CD4-positive, alpha-beta T cell treated with Interleukin-12 subunit alpha and Interleukin-12 subunit beta, for 1 hour (primary cell): ENCODE measurements around the gene ATP5MK.
"Not testable (repeated sequence)": the region's sequence is repeated elsewhere in the genome, so short reads cannot be mapped to it uniquely, and the experiment has no call there.

Source experiments
- DNase-seq: peaks from one replicate; pipeline ENCODE4 v3.0.0-alpha.2; 2020

ATP5MK gene

DNA sequence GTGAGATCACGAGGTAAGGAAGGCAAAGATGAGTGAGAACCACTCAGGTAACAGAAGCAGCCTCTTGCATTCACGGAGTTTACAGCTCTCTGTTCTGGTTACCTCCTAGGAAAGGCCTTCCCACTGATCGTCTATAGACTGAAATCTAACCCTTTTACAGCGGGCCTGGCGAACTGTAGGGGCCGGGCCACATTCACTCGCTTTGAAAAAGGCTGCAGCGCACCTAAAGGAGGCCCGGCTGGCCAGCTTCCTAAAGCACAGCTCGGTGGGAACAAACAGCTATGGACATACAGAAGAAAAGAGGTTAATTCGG, 565 bp downstream of the ATP5MK start:
- DNase-seq = no peak

DNA sequence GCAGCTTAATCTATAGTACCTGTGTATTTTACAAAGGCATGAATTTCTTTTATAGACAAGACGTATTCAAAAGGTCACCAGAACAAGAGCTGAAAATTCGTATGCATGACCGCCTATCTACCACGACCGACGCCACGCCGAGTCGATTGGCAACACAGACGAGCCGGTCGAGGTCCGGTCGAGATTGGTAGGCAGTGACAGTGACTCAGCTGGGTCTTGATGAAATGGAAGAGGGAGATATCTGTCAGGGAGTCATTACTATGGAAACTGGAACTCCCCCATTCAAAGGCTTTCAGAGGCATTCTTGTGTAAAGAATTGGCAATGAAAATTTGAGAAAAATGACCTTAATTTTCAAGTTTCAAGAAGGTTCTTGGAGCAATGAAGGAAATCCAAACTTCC, 2.1 kb downstream of the ATP5MK start:
- DNase-seq = no peak

- DNase-seq = no peak
Observed at GRCh38 chr10:103382769-103383168, 13.5 kb downstream of the ATP5MK start.

- no peak for DNase-seq
Observed at GRCh38 chr10:103374263-103374662, 22.0 kb downstream of the ATP5MK start.

GRCh38 chr10:103373544-103373943, 22.7 kb downstream of the ATP5MK start:
- no peak for DNase-seq

GRCh38 chr10:103367782-103368518, 28.3 kb downstream of the ATP5MK start, which contains the start of gene TAF5:
Gene TAF5 (plus strand): TSS chr10:103367976. CDS start chr10:103367990, 14 bp downstream.
- peak; percentile 93 for DNase-seq

DNA sequence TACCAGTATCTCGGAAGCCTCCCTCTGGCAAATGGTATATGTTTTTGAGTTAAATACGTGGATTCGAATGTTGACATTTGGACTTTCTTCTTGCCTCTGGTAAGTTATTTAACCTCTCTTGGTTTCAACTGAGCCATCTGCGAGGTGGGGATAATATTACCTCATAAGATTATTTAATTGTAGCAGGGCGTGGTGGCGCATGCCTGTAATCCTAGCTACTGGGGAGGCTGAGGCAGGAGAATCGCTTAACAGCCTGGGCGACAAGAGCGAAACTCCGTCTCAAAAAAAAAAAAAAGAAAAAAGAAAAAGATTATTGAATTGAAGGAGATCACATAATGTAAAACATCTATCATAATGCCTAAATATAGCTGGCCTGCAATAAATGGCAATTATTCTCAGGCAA, 28.9 kb downstream of the ATP5MK start:
- no peak for DNase-seq

DNA sequence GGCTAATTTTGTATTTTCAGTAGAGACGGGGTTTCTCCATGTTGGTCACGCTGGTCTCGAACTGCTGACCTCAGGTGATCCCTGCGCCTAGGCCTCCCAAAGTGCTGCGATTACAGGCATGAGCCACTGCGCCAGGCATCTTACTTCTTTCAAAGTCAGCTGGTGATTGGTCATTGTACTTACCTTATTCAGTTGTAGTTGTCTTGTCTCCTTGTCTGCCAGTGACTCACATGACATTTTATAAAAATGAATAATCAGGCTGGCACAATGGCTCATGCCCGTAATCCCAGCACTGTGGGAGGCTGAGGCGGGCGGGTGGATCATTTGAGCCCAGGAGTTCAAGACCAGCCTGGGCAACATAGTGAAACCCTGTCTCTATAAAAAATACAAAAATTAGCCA, 35.5 kb downstream of the ATP5MK start:
- DNase-seq = not testable (repeated sequence)

DNA sequence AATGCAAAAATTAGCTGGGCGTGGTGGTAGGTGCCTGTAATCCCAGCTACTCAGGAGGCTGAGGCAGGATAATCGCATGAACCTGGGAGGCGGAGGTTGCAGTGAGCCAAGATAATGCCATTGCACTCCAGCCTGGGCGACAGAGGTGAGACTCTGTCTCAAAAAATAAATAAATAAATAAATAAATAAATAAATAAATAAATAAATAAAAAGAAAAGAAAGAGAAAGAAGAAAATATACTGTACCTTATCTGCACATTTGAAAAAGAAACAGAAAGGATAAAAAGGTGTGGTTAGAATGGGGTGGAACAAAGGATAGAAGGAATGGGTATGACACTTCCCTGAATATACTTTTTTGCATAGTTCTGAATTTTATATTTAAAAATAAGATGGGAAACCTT, 36.8 kb downstream of the ATP5MK start:
- DNase-seq = not testable (repeated sequence)

DNA sequence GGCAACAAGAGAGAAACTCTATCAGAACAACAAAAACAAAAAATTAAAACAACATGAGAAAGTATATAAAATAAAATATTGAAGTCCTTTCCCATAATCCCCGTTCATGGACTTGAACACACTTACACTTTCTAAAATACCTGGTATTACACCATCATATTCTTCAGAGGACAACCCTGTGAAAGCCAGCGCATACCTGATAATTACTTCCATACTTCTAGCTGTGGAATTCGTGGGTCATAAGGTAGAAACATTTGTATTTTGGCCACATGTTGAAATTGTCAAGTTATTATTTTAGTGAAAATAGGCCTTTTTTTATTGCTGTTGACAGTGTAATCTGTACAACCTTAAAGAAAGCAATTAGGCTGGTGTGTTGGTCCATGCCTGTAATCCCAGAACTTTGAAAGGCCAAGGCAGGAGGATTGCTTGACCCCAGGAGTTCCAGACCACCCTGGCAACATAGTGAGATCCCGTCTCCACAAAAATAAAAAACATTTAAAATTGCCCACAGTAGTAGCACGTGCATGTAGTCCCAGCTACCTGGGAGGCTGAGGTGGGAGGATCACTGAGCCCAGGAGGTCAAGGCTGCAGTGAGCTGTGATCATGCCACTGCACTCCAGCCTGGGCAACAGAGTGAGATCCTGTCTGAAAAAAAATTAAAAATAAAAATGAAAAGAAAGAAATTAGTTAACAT, 40.2 kb downstream of the ATP5MK start:
- DNase-seq = no peak

DNA sequence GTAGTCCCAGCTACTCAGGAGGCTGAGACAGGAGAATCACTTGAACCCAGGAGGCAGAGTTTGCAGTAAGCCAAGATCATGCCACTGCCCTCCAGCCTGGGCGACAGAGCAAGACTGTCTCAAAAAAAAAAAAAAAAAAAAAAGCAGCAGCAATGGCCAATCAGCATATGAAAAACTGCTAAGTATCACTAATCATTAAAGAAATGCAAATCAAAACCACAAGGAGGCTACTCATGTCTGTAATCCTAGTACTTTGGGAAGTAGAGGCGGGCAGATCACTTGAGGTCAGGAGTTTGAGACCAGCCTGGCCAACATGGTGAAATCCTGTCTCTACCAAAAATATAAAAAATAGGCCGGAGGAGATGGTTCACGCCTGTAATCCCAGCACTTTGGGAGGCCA, 41.7 kb downstream of the ATP5MK start:
- DNase-seq = not testable (repeated sequence)

GRCh38 chr10:103353281-103353680, 43.0 kb downstream of the ATP5MK start:
- no peak for DNase-seq

DNA sequence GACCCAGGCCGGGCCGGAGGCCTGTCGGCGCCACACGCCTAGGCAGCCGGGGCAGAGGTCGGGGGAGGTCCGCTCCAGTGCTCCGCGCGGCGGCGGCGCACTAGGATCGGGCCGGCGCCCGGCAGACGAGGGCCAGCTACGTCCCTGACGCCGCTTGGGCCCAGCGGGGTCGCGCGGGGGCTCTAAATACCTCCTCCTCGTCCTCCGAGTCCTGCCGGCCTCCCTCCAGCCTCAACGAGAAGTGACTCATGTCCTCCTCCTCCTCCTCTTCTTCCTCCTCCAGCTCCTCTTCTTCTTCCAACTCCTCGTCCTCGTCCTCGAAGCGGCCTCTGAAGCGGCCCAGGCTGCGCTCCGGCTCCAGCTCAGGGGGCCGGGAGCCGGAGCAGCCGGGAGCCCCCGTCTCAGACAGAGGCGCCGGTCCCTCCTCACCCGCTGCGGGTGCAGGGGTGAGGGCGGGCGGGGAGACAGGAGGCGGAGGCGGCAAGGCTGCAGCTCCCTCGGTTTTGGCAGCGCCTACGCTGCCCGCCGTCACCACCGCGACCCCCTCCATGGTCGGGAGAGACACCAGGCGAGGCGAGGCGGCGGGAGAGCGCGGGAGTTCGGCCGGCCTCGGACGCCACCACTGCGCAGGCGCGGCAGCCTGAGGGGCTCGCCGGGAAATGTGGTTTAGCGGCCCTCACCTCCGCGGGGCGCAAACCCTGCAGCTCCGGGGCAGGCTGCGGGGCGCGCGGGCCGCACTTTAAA, 45.6 kb downstream of the ATP5MK start, which contains the start of gene PCGF6:
PCGF6 (minus strand) TSS at position 624 of the 744 bp plus-strand sequence; CDS start at position 550, 74 bp downstream.
- DNase-seq = peak; percentile 74

GRCh38 chr10:103350175-103350516, 46.1 kb downstream of the ATP5MK start:
- DNase-seq = no peak
